Tibial nerve (tissue), 4 donors: ENCODE results near the gene FBXO42. TPM values are rescaled to one million over a fixed set of nuclear protein-coding genes. Genes with fewer than 3 reads are reported as not detected.

ENCODE experiments used
- DNase-seq, 2 donors: peaks; one replicate each; pipeline ENCODE4 v3.0.0-alpha.2; 2019; ENCODE audit warnings: low spot score in 2 of 2
- H3K27ac ChIP-seq, 4 donors: fragments of 200-600 bp; sonication (generic) in 3 of 4; one replicate each; pipeline ENCODE4 v1.5.1; 2017 to 2019; ENCODE audit warnings: mild to moderate bottlenecking in 1 of 4
- H3K27me3 ChIP-seq, 2 donors: fragments of 200-600 bp; sonication (generic) in 1 of 2; one replicate each; pipeline versions ENCODE4 v1.5.1 to v1.6.0; 2017 to 2019
- H3K36me3 ChIP-seq, 3 donors: fragments of 200-600 bp; sonication (generic); one replicate each; pipeline ENCODE4 v1.5.1; 2018 to 2019
- H3K4me1 ChIP-seq, 4 donors: fragments of 200-600 bp; sonication (generic) in 3 of 4; one replicate each; pipeline ENCODE4 v1.5.1; 2017 to 2019
- H3K4me3 ChIP-seq, 4 donors: fragments of 200-600 bp; sonication (generic) in 3 of 4; one replicate each; pipeline ENCODE4 v1.5.1; 2017 to 2019; ENCODE audit warnings: mild to moderate bottlenecking in 1 of 4, moderate library complexity in 1 of 4
- H3K9me3 ChIP-seq, 4 donors: fragments of 200-600 bp; sonication (generic) in 3 of 4; one replicate each; pipeline ENCODE4 v1.5.1; 2017 to 2019
- EP300 ChIP-seq, 2 donors: sonication (generic); formaldehyde crosslinking; IDR thresholded peaks; one replicate each; pipeline ENCODE4 v1.6.1; 2017; ENCODE audit warnings: antibody characterized with exemption in 2 of 2, mild to moderate bottlenecking in 1 of 2
- POLR2A ChIP-seq, 2 donors: fragments of 450-650 bp; IDR thresholded peaks; one replicate each; pipeline ENCODE4 v1.6.1; 2017; ENCODE audit warnings: antibody characterized with exemption in 2 of 2, mild to moderate bottlenecking in 2 of 2, moderate library complexity in 2 of 2
- WGBS, 2 donors: methylation state at CpG; one replicate each; pipeline ENCODE4 v1.1.5; 2018; 5-methylcytosine and 5-hydroxymethylcytosine counted together
- total RNA-seq, 4 donors: library from RNA; depleted of rRNA; stranded (reverse); fragments of >200 nt; gene quantifications; one replicate each; pipeline ENCODE4 v1.1.0, GENCODE V29; 2016
- TF ChIP-seq, protein P1 (sequence below), 5 experiments: fragments of 200-600 bp in 3 of 5; fragments of 450-650 bp in 2 of 5; sonication (generic) in 3 of 5; IDR thresholded peaks; one replicate each; pipeline ENCODE4 v1.5.1; 2016 to 2019; ENCODE audit warnings: antibody characterized with exemption in 5 of 5, mild to moderate bottlenecking in 3 of 5, moderate library complexity in 2 of 5

The FBXO42 gene
- total RNA-seq, 4 donors from 2014 or later: 39.8 to 69.4 (median 54.4) TPM

DNA sequence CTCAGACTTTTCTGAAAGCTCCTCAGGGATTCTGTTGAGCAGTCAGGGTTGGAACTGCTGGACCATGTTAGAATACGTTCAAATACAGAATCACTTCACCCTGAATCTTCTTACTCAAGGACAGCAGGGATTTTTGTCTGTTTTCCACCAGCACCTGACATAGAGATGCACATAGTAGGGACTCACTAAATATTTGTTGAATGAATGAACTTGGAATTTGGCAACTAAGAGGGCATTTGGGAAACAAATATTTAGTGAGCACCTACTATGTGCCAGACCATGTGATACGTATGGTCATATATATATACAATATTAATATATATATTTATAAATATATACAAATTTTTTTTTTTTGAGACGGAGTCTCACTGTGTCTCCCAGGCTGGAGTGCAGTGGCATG, 4.6 kb upstream of the FBXO42 start:
- no peaks in the 10 kb centered on the region for H3K27me3 ChIP-seq
- TF ChIP-seq EP300 (IDR thresholded peaks at IDR 0.05) (no peak), POLR2A (IDR thresholded peaks at IDR 0.05) (no peak)
- TF ChIP-seq, protein P1, sequence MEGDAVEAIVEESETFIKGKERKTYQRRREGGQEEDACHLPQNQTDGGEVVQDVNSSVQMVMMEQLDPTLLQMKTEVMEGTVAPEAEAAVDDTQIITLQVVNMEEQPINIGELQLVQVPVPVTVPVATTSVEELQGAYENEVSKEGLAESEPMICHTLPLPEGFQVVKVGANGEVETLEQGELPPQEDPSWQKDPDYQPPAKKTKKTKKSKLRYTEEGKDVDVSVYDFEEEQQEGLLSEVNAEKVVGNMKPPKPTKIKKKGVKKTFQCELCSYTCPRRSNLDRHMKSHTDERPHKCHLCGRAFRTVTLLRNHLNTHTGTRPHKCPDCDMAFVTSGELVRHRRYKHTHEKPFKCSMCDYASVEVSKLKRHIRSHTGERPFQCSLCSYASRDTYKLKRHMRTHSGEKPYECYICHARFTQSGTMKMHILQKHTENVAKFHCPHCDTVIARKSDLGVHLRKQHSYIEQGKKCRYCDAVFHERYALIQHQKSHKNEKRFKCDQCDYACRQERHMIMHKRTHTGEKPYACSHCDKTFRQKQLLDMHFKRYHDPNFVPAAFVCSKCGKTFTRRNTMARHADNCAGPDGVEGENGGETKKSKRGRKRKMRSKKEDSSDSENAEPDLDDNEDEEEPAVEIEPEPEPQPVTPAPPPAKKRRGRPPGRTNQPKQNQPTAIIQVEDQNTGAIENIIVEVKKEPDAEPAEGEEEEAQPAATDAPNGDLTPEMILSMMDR (IDR thresholded peaks at IDR 0.05): no peak
- 79 to 85% methylated on average over 3 of the region's 3 CpGs for WGBS, 2 donors
- H3K9me3 ChIP-seq: no peaks in the 10 kb centered on the region
- no peak for DNase-seq
- H3K27ac ChIP-seq: no peak overlapping the region
- H3K4me3 ChIP-seq: no peak overlapping the region
- peaks cover 0 to 6% (median 2%) of the 10 kb centered on the region in 4 donors for H3K4me1 ChIP-seq
- no peaks in the 10 kb centered on the region for H3K36me3 ChIP-seq

DNA sequence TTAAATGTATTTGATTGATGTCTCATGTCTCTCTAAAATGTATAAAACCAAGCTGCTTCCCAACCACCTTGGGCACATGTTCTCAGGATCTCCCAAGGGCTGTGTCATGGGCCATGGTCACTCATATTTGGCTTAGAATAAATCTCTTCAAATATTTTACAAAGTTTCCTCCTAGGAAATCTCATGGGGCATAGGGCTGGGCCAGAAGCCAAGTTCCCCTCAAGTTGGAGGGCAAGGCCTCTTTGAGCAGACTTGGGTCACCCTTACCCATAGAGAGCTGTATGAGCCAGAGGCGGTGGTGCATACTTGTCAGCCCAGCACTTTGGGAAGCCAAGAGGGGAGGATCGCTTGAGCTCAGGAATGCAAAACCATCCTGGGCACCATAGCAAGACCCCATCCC, 2.3 kb upstream of the FBXO42 start:
- DNase-seq: no peak
- no peaks in the 10 kb centered on the region for H3K36me3 ChIP-seq
- TF ChIP-seq, protein P1 (IDR thresholded peaks at IDR 0.05): no peak
- no peak for TF ChIP-seq EP300 (IDR thresholded peaks at IDR 0.05)
- TF ChIP-seq POLR2A (IDR thresholded peaks at IDR 0.05): no peak
- H3K4me3 ChIP-seq: no peak overlapping the region
- no peaks in the 10 kb centered on the region for H3K9me3 ChIP-seq
- no peaks in the 10 kb centered on the region for H3K27me3 ChIP-seq
- H3K27ac ChIP-seq: no peak overlapping the region
- peaks cover 0 to 20% (median 12%) of the 10 kb centered on the region in 4 donors for H3K4me1 ChIP-seq
- WGBS, 2 donors: 70 to 75% methylated on average over 2 of the region's 2 CpGs

DNA sequence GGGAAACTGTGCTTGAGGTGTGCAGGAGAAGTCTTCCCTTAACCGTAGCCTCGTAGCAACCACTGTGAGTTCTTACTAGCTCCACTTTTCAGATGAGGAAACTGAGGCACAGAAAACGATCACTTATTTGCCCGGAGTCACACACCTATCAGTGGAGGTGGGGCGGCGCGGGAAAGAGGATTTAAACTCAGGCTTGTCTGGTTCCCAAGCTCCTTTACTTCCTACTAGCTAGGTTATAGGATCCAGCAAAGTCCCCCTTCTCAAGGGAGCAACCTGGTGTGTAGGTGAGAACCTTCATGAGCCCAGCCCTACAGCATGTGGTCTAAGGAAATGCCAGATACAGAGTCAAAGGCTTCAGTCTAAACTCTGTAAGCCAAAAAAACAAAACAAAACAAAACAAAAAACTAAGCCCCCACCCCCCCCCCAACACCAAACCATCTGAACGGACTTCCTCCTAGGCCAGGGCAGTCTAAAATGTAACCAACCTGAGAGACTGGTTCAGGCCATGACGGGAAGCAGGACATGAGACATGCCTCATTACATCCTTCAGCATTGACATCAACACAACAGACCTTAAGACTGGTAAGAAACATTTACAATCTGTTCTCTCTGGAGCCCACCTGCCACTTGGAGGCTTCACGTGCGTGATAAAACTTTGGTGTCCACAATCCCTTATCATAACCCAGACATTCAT, 709 bp upstream of the FBXO42 start:
- Histone ChIP-seq H3K4me3 (peak overlapping the region; percentile 73 to 99 (median 94)), H3K9me3 (no peaks in the 10 kb centered on the region), H3K36me3 (no peaks in the 10 kb centered on the region), H3K27me3 (no peaks in the 10 kb centered on the region), H3K27ac (peak overlapping the region; percentile 72 to 99 (median 94)), H3K4me1 (peaks cover 0 to 36% (median 20%) of the 10 kb centered on the region in 4 donors)
- WGBS, 2 donors: 50 to 60% methylated on average over 11 of the region's 11 CpGs
- no peak for DNase-seq
- TF ChIP-seq, protein P1 (IDR thresholded peaks at IDR 0.05): no peak
- TF ChIP-seq POLR2A (IDR thresholded peaks at IDR 0.05) (no peak), EP300 (IDR thresholded peaks at IDR 0.05) (no peak)

DNA sequence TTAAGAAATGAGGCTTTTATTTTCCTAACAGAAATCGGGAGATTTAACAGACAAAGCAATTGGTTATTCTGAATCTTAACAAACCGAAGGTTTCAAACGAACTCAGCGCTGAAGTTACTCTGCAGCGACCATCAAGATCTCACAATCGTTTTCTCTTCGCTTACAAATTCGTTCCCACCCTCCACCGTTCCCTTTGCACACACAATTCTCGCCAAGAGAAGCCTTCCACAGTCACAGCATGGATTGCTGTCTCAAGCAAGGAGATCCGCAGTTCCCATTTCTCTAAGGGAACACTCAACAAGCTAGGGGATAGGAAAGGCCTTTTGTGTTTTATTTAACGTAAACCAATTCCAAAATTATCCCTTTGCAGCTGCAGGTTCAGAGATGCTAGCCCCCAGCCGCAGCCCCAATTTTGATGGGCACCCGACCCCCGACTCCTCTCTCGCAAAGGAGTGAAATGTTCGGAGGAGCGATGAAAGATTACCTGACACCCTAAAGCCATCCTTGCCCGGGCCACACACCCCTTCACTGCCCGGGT, 755 bp downstream of the FBXO42 start:
- no peak for TF ChIP-seq POLR2A (IDR thresholded peaks at IDR 0.05)
- no peak for TF ChIP-seq EP300 (IDR thresholded peaks at IDR 0.05)
- TF ChIP-seq, protein P1 (IDR thresholded peaks at IDR 0.05): no peak
- peaks cover 0 to 46% (median 20%) of the 10 kb centered on the region in 4 donors for H3K4me1 ChIP-seq
- peak in 1 of 2 donors; percentile 35 for DNase-seq
- peak overlapping the region; percentile 73 to 99 (median 94) for H3K4me3 ChIP-seq
- H3K9me3 ChIP-seq: no peaks in the 10 kb centered on the region
- peak overlapping the region; percentile 72 to 99 (median 94) for H3K27ac ChIP-seq
- no peaks in the 10 kb centered on the region for H3K27me3 ChIP-seq
- H3K36me3 ChIP-seq: no peaks in the 10 kb centered on the region
- WGBS, 2 donors: 1 to 2% methylated on average over 20 of the region's 20 CpGs

DNA sequence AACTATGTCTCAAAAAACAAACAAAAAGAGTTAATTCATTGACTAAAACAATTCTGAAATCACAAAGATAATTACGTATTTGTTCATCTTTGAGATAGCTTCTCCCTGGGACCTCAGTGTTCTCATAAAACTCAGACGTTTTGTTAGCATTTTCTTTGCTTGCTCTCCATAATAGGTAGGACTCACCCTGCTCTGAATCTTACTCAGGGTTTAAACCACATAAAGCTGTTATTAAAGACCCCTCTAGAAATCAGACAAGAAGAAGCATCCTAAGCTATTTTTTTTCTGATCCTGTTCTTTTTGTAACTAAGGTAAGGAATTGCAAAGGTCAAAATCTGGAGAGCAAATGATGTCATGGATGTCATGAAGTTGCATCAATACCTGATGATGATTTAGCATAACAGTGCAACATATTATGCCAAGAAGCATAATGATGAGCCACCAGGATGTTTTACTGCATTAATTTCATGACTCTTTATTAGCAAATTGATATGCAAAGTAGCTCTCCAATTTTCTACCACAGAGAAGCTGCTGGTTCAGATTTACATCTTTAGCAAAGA, 2.4 kb downstream of the FBXO42 start:
- Histone ChIP-seq H3K4me3 (peak overlapping the region in 1 of 4 donors; percentile 98), H3K27ac (peak overlapping the region in 2 of 4 donors; percentile 97 to 99), H3K27me3 (no peaks in the 10 kb centered on the region), H3K4me1 (peaks cover 0 to 46% (median 20%) of the 10 kb centered on the region in 4 donors), H3K36me3 (no peaks in the 10 kb centered on the region), H3K9me3 (no peaks in the 10 kb centered on the region)
- no peak for DNase-seq
- 38 to 43% methylated on average over 2 of the region's 2 CpGs for WGBS, 2 donors
- TF ChIP-seq EP300 (IDR thresholded peaks at IDR 0.05): no peak
- TF ChIP-seq, protein P1 (IDR thresholded peaks at IDR 0.05): no peak
- TF ChIP-seq POLR2A (IDR thresholded peaks at IDR 0.05): no peak
